GM12878 (cell line): ENCODE measurements around the gene LCLAT1. TPM values are rescaled to one million over a fixed set of nuclear protein-coding genes. Genes with fewer than 3 reads are reported as not detected.

ENCODE experiments used
- ATAC-seq: fragments of 200-7000 bp; cut with Tn5 transposase; 3 replicates; pipeline ENCODE4 v1.9.1; 2020; ENCODE audit warnings: mild to moderate bottlenecking, moderate library complexity
- BruUV-seq: library from RNA; stranded (reverse); fragments of 400-500 nt; replicated peaks from 2 replicates; lab custom pipeline; 2021; lab: Mats Ljungman, UMichigan
- CTCF ChIA-PET: fragments of 300-600 bp; sonication (Branson Sonifier 250); formaldehyde crosslinking; extraction: SDS; loops from one replicate; lab custom pipeline; 2021; ENCODE audit warnings: inconsistent platforms; lab: Yijun Ruan, JAX
- POLR2A ChIA-PET: fragments of 350-600 bp; formaldehyde crosslinking; extraction: SDS; loops from one replicate; lab custom pipeline; 2021; ENCODE audit warnings: inconsistent platforms; lab: Charles Lee
- RAD21 ChIA-PET: fragments of 300-600 bp; sonication (Branson Sonifier 250); formaldehyde crosslinking; loops from one replicate; lab custom pipeline; 2023; ENCODE audit warnings: antibody characterized with exemption; ENCODE audit not compliant: unreplicated experiment; lab: Charles Lee
- SMC1A ChIA-PET: fragments of 300-600 bp; sonication (Branson Sonifier 250); formaldehyde crosslinking; loops from one replicate; lab custom pipeline; 2023; ENCODE audit not compliant: unreplicated experiment, uncharacterized antibody; lab: Charles Lee
- DNase-seq: peaks from one replicate; pipeline ENCODE4 v3.0.0-alpha.2; 2011; ENCODE audit warnings: low read depth, low spot score
- FAIRE-seq: peaks from 3 replicates; lab custom pipeline; 2011; peaks lifted over from hg19 to GRCh38; lab: Jason Lieb, UNC
- H2AFZ ChIP-seq: 2 replicates; pipeline ENCODE4 v1.6.0; 2011; ENCODE audit warnings: low read depth, low read length, control low read depth; ENCODE audit not compliant: control insufficient read depth
- H3K27ac ChIP-seq: 2 replicates; pipeline ENCODE4 v1.5.1; 2011; ENCODE audit warnings: control low read depth; ENCODE audit not compliant: control insufficient read depth, insufficient read depth
- H3K27me3 ChIP-seq, 2 experiments: replicated peaks in 1 of 2; 2 replicates each; pipeline versions ENCODE4 v1.6.0 to v1.6.1; 2011; ENCODE audit warnings: low read length in 1 of 2; ENCODE audit not compliant: control insufficient read depth in 2 of 2, insufficient read depth in 2 of 2
- H3K36me3 ChIP-seq, 2 experiments: 2 replicates each; pipeline ENCODE4 v1.5.1; 2011; ENCODE audit warnings: low read length in 1 of 2; ENCODE audit not compliant: control insufficient read depth in 2 of 2, insufficient read depth in 2 of 2
- H3K4me1 ChIP-seq: 2 replicates; pipeline ENCODE4 v1.6.1; 2011; ENCODE audit warnings: mild to moderate bottlenecking, low read length, moderate library complexity, mixed read lengths; ENCODE audit not compliant: control insufficient read depth, insufficient read depth
- H3K4me2 ChIP-seq: 2 replicates; pipeline ENCODE4 v1.6.0; 2011; ENCODE audit warnings: control low read depth; ENCODE audit not compliant: control insufficient read depth, insufficient read depth
- H3K4me3 ChIP-seq: fragments of 200-600 bp; sonication (generic); 2 replicates; pipeline ENCODE4 v1.5.1; 2016
- H3K79me2 ChIP-seq: 2 replicates; pipeline ENCODE4 v1.6.0; 2011; ENCODE audit warnings: low read length; ENCODE audit not compliant: control insufficient read depth, insufficient read depth
- H3K9ac ChIP-seq: 2 replicates; pipeline ENCODE4 v1.8.0; 2011; ENCODE audit warnings: low read length, control low read depth, mixed read lengths; ENCODE audit not compliant: control insufficient read depth, insufficient read depth
- H3K9me3 ChIP-seq: replicated peaks from 3 replicates; pipeline ENCODE4 v1.5.1; 2011; ENCODE audit warnings: mild to moderate bottlenecking, low read length; ENCODE audit not compliant: control insufficient read depth, insufficient read depth
- H4K20me1 ChIP-seq: 2 replicates; pipeline ENCODE4 v1.6.0; 2011; ENCODE audit not compliant: control insufficient read depth, insufficient read depth
- BACH1 ChIP-seq: fragments of 450-650 bp; IDR thresholded peaks from 2 replicates; pipeline ENCODE4 v1.6.1; 2017; ENCODE audit warnings: mild to moderate bottlenecking, borderline replicate concordance
- CREM ChIP-seq: IDR thresholded peaks from 2 replicates; pipeline ENCODE4 v1.6.1; 2014; ENCODE audit warnings: antibody characterized with exemption, low read depth
- E2F8 ChIP-seq: fragments of 450-650 bp; IDR thresholded peaks from 2 replicates; pipeline ENCODE4 v1.6.1; 2018; ENCODE audit warnings: mild to moderate bottlenecking, low read depth, moderate library complexity; ENCODE audit not compliant: partially characterized antibody
- IRF4 ChIP-seq: IDR thresholded peaks from 2 replicates; pipeline ENCODE4 v1.6.1; 2011; ENCODE audit warnings: low read depth, low read length
- NKRF ChIP-seq: fragments of 450-650 bp; conservative IDR thresholded peaks from 2 replicates; pipeline ENCODE4 v1.6.1; 2017; ENCODE audit warnings: mild to moderate bottlenecking, moderate library complexity
- PBX3 ChIP-seq: IDR thresholded peaks from 2 replicates; pipeline ENCODE4 v1.6.1; 2011; ENCODE audit warnings: mild to moderate bottlenecking, low read depth, low read length, moderate library complexity; ENCODE audit not compliant: insufficient replicate concordance
- POLR2AphosphoS5 ChIP-seq: IDR thresholded peaks from 2 replicates; pipeline ENCODE4 v1.6.1; 2011; ENCODE audit warnings: mild to moderate bottlenecking, low read length, inconsistent platforms
- RBBP5 ChIP-seq: fragments of 200-600 bp; sonication (generic); conservative IDR thresholded peaks from 2 replicates; pipeline ENCODE4 v1.6.1; 2016
- SIN3A ChIP-seq: IDR thresholded peaks from 2 replicates; pipeline ENCODE4 v1.6.1; 2012; ENCODE audit warnings: low read depth, low read length, improper control_type of control experiment
- TBL1XR1 ChIP-seq: IDR thresholded peaks from 2 replicates; pipeline ENCODE4 v1.6.1; 2012; ENCODE audit warnings: low read depth, low read length, improper control_type of control experiment
- WRNIP1 ChIP-seq: IDR thresholded peaks from 2 replicates; pipeline ENCODE4 v1.6.1; 2011; ENCODE audit warnings: low read depth, low read length, improper control_type of control experiment, borderline replicate concordance
- ZSCAN29 ChIP-seq: fragments of 450-650 bp; IDR thresholded peaks from 2 replicates; pipeline ENCODE4 v1.6.1; 2017; ENCODE audit warnings: mild to moderate bottlenecking, moderate library complexity
- WGBS: methylation state at CpG from one replicate; pipeline ENCODE4 v1.1.6; 2016; ENCODE audit warnings: low lambda C conversion rate; ENCODE audit not compliant: insufficient replicate concordance, insufficient coverage; ENCODE audit errors: missing lambda C conversion rate; 5-methylcytosine and 5-hydroxymethylcytosine counted together
- in situ Hi-C: fragments of 300-500 bp; cut with MboI; formaldehyde crosslinking; loops from 9 replicates; pipeline ENCODE4 v1.14.3; 2018; ENCODE audit warnings: mixed read lengths
- intact Hi-C: fragments of 100-400 bp; cut with micrococcal nuclease; formaldehyde crosslinking; loops from one replicate; pipeline ENCODE4 v1.14.2; 2022; ENCODE audit not compliant: unreplicated experiment
- polyA plus RNA-seq, 11 experiments: library from polyadenylated mRNA; depleted of rRNA in 4 of 11; unstranded in 6 of 11; stranded (reverse) in 5 of 11; fragments of >200 nt; fragmentation: Nextera tagmentation in 4 of 11; fragmentation: Illumina TruSeq in 1 of 11; extraction: Ambion mirVana in 4 of 11; extraction: Trizol in 1 of 11; gene quantifications; 1 replicate in 1 of 11; 2 replicates in 10 of 11; pipeline versions ENCODE4 v1.2.1 to v1.2.3, GENCODE V29; 2011 to 2016; ENCODE audit warnings: inconsistent platforms in 2 of 11, missing spikeins in 2 of 11, low read depth in 1 of 11
- total RNA-seq, 4 experiments: library from RNA; depleted of rRNA in 3 of 4; stranded (reverse); fragments of >200 nt in 3 of 4; fragmentation: Illumina TruSeq in 1 of 4; extraction: Trizol in 1 of 4; gene quantifications; 2 replicates each; pipeline versions ENCODE4 v1.2.1 to v1.2.3, GENCODE V29; 2013 to 2021

LCLAT1 gene
- total and polyA plus RNA-seq, 10 of the 15 experiments (the other 5 are each of a cell fraction or from before 2014, with no cell fraction given), result 8.1 to 33.0 (median 15.9) TPM

GRCh38 chr2:30463535-30463934 is 16.5 kb downstream of the LCLAT1 start (continued):
- TF ChIP-seq NKRF, result no peak
- TF ChIP-seq WRNIP1, result no peak
- no peak for TF ChIP-seq PBX3
- TF ChIP-seq SIN3A, result no peak

GRCh38 chr2:30464544-30465170 is 17.6 kb downstream of the LCLAT1 start:
- BruUV-seq, result no TSS peak
- Histone ChIP-seq H3K4me3 (0 out of 2 replicates have a peak overlapping the region, but pooled peaks have one; percentile 18), H3K27me3 (no peaks in the 10 kb centered on the region), H3K36me3 (no peaks in the 10 kb centered on the region; a peak in 1 of 4 replicates), H3K4me2 (no peak overlapping the region; the same call in 1 of the 2 replicates), H3K9me3 (peaks cover 5% of the 10 kb centered on the region), H3K4me1 (no peaks in the 10 kb centered on the region), H3K27ac (no peak overlapping the region), H2AFZ (no peak overlapping the region), H3K9ac (no peak overlapping the region), H4K20me1 (no peaks in the 10 kb centered on the region), H3K79me2 (peaks cover 6% of the 10 kb centered on the region)
- ChIA-PET CTCF (interaction anchor here (1.0 kb wide), 1 partner anchor 42 kb away, joined by 3 read pairs; no protein-coding TSS in a partner anchor), POLR2A (no interaction called here), SMC1A (interaction anchor here (0.6 to 3.0 kb wide), 3 partner anchors 11 to 20 kb away, joined by 3 to 16 read pairs (median 8); no protein-coding TSS in a partner anchor), RAD21 (no interaction called here)
- no peak for FAIRE-seq
- in situ Hi-C loops (no loop called here), intact Hi-C loops (no loop called here)
- no peak for DNase-seq
- no peak for ATAC-seq
- WGBS, result 88% methylated on average over 4 of the region's 4 CpGs
- TF ChIP-seq POLR2AphosphoS5 (no peak), ZSCAN29 (no peak), RBBP5 (no peak), TBL1XR1 (no peak), CREM (no peak), BACH1 (no peak), E2F8 (no peak), IRF4 (no peak)
